ENCODE results near the gene HES2. TPM values are rescaled to one million over a fixed set of nuclear protein-coding genes. Genes with fewer than 3 reads are reported as not detected.
"Not testable (repeated sequence)": the region's sequence is repeated elsewhere in the genome, so short reads cannot be mapped to it uniquely, and the experiment has no call there.

Gene HES2
- total and polyA plus RNA-seq, 4 experiments from 2014 or later = not detected

DNA sequence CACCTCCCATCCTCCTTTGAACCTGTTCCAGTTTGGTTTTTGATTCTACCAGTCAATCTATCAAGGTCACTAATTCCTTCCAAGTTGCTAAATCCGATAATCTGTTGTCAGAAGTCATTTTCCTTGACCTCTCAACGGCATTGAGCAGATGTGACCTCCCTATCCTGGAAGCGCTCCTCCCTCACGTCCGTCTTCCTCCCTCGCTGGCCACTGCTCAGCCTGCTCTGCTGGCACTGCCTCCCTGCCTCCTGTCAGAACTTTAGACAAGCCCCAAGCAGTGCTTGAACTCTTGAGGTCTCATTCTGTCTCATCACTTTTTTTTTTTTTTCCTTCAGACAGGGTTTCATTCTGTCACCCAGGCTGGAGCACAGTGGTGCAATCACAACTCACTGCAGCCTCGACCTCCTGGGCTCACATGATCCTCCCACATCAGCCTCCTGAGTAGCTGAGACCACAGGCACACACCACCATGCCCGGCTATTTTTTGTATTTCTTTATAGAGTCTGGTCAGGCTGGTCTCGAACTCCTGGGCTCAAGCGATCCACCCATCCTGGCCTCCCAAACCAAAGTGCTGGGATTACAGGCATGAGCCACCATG is 21.8 kb downstream of the HES2 start:
- intact Hi-C loops (cut with micrococcal nuclease) = no loop called here
- no peak for DNase-seq
- H3K4me1 Mint-ChIP-seq = peaks cover 10 to 22% (median 14%) of the 10 kb centered on the region in 4 donors
- ChIA-PET CTCF (ENCODE audit: partially characterized antibody) (interaction anchor here (1.4 to 11.7 kb wide), 2 partner anchors 37 to 49 kb away, joined by 4 to 173 read pairs; no protein-coding TSS in a partner anchor), POLR2A (ENCODE audit: partially characterized antibody) (no interaction called here)
- Histone ChIP-seq H3K4me3 (ENCODE audit: low read length in 2 of 2) (no peak overlapping the region), H3K27me3 (ENCODE audit: insufficient read depth, low read length) (no peaks in the 10 kb centered on the region), H3K27ac (ENCODE audit: low read depth, low read length) (no peak overlapping the region), H3K9me3 (ENCODE audit: control insufficient read depth in 1 of 2, low read length in 2 of 2) (no peaks in the 10 kb centered on the region), H3K36me3 (ENCODE audit: insufficient read depth, low read length) (no peaks in the 10 kb centered on the region), H3K4me1 (ENCODE audit: insufficient read depth, low read length) (peaks cover 14% of the 10 kb centered on the region)
- no peaks in the 10 kb centered on the region for H3K36me3 Mint-ChIP-seq
- peaks cover under 1 to 3% of the 10 kb centered on the region in 2 donors for H3K27me3 Mint-ChIP-seq
- peak overlapping the region in 1 of 8 donors; percentile 32 for H3K4me3 Mint-ChIP-seq
- H3K27ac Mint-ChIP-seq = no peak overlapping the region
- no peaks in the 10 kb centered on the region for H3K9me3 Mint-ChIP-seq

DNA sequence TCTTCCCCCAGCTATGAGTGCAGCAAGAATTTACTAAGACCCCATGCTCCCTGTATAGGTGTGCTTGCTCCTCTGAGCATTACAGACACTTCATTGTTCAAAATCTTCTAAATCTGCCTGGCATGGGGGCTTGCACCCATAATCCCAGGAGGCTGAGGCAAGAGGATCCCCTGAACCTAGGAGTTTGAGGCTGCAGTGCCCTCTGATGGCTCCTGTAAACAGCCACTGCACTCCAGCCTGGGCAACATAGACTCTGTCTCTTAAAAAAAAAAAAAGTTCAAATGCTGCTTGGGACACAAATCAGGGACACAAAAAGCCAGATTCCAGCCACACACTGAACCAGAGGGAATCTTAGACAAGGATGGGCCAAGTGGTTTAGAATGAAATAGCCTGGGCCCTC is 22.7 kb downstream of the HES2 start:
- no peaks in the 10 kb centered on the region for H3K36me3 ChIP-seq (ENCODE audit: insufficient read depth, low read length)
- Mint-ChIP-seq H3K27ac (peak overlapping the region in 2 of 7 donors; percentile 34 to 47), H3K4me1 (peaks cover 12 to 29% (median 18%) of the 10 kb centered on the region in 4 donors), H3K9me3 (no peaks in the 10 kb centered on the region), H3K36me3 (no peaks in the 10 kb centered on the region), H3K27me3 (peaks cover 0 to 2% of the 10 kb centered on the region in 2 donors), H3K4me3 (peak overlapping the region in 2 of 8 donors; percentile 32 to 54)
- no peaks in the 10 kb centered on the region for H3K9me3 ChIP-seq (ENCODE audit: control insufficient read depth in 1 of 2, low read length in 2 of 2)
- intact Hi-C loops (cut with micrococcal nuclease) = no loop called here
- POLR2A ChIA-PET (ENCODE audit: partially characterized antibody) = no interaction called here
- H3K4me3 ChIP-seq (ENCODE audit: low read length in 2 of 2) = no peak overlapping the region
- H3K4me1 ChIP-seq (ENCODE audit: insufficient read depth, low read length) = peaks cover 21% of the 10 kb centered on the region
- CTCF ChIA-PET (ENCODE audit: partially characterized antibody) = interaction anchor here (1.0 kb wide), 2 partner anchors 8 to 38 kb away, joined by 3 read pairs; no protein-coding TSS in a partner anchor
- no peaks in the 10 kb centered on the region for H3K27me3 ChIP-seq (ENCODE audit: insufficient read depth, low read length)
- no peak for DNase-seq
- H3K27ac ChIP-seq (ENCODE audit: low read depth, low read length) = no peak overlapping the region

DNA sequence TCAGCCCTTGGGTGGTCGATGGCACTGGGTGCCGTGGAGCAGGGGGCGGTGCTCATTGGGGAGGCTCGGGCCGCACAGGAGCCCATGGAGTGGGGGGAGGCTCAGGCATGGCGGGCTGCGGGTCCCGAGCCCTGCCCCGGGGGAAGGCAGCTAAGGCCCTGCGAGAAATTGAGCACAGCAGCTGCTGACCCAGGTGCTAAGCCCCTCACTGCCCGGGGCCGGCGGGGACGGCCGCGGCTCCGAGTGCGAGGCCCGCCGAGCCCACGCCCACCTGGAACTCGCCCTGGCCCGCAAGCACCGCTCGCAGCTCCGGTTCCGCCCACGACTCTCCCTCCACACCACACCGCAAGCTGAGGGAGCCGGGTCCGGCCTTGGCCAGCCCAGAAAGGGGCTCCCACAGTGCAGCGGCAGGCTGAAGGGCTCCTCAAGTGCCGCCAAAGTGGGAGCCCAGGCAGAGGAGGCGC is 23.9 kb downstream of the HES2 start:
- intact Hi-C loops (cut with micrococcal nuclease); H3K9me3 ChIP-seq (ENCODE audit: control insufficient read depth in 1 of 2, low read length in 2 of 2); H3K27me3 Mint-ChIP-seq; H3K9me3 Mint-ChIP-seq; H3K36me3 Mint-ChIP-seq; H3K4me3 Mint-ChIP-seq; H3K27me3 ChIP-seq (ENCODE audit: insufficient read depth, low read length); H3K36me3 ChIP-seq (ENCODE audit: insufficient read depth, low read length); DNase-seq; H3K27ac ChIP-seq (ENCODE audit: low read depth, low read length); H3K4me3 ChIP-seq (ENCODE audit: low read length in 2 of 2); H3K27ac Mint-ChIP-seq: not testable (repeated sequence)
- POLR2A ChIA-PET (ENCODE audit: partially characterized antibody) = interaction anchor here (0.6 to 4.9 kb wide), 5 partner anchors 35 to 165 kb away, joined by 3 to 52 read pairs (median 17); no protein-coding TSS in a partner anchor
- CTCF ChIA-PET (ENCODE audit: partially characterized antibody) = interaction anchor here (1.0 to 5.1 kb wide), 8 partner anchors 8 to 149 kb away, joined by 3 to 27 read pairs (median 4); no protein-coding TSS in a partner anchor
- H3K4me1 ChIP-seq (ENCODE audit: insufficient read depth, low read length) = peaks cover 25% of the 10 kb centered on the region
- H3K4me1 Mint-ChIP-seq = peaks cover 12 to 29% (median 18%) of the 10 kb centered on the region in 4 donors

DNA sequence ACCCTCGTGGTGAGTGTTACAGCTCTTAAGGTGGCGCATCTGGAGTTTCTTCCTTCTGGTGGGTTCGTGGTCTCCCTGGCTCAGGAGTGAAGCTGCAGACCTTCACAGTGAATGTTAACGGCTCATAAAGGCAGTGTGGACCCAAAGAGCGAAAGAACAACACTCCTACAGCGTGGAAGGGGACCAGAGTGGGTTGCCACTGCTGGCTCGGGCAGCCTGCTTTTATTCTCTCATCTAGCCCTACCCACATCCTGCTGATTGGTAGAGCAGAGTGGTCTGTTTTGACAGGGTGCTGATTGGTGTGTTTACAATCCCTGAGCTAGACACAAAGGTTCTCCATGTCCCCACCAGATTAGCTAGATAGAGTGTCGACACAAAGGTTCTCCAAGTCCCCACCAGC is 24.6 kb downstream of the HES2 start:
- ChIA-PET POLR2A (ENCODE audit: partially characterized antibody) (interaction anchor here (0.6 to 4.9 kb wide), 5 partner anchors 34 to 164 kb away, joined by 3 to 52 read pairs (median 17); no protein-coding TSS in a partner anchor), CTCF (ENCODE audit: partially characterized antibody) (interaction anchor here (1.0 to 5.1 kb wide), 7 partner anchors 9 to 149 kb away, joined by 3 to 27 read pairs (median 5); no protein-coding TSS in a partner anchor)
- H3K4me3 Mint-ChIP-seq = peak overlapping the region; percentile 15 to 77 (median 54)
- H3K4me1 ChIP-seq (ENCODE audit: insufficient read depth, low read length) = peaks cover 25% of the 10 kb centered on the region
- H3K27me3 ChIP-seq (ENCODE audit: insufficient read depth, low read length); intact Hi-C loops (cut with micrococcal nuclease); H3K9me3 Mint-ChIP-seq; H3K27ac ChIP-seq (ENCODE audit: low read depth, low read length); H3K36me3 ChIP-seq (ENCODE audit: insufficient read depth, low read length); H3K27me3 Mint-ChIP-seq; H3K4me3 ChIP-seq (ENCODE audit: low read length in 2 of 2); H3K36me3 Mint-ChIP-seq; DNase-seq; H3K9me3 ChIP-seq (ENCODE audit: control insufficient read depth in 1 of 2, low read length in 2 of 2): not testable (repeated sequence)
- H3K4me1 Mint-ChIP-seq = peaks cover 12 to 29% (median 18%) of the 10 kb centered on the region in 4 donors
- H3K27ac Mint-ChIP-seq = peak overlapping the region; percentile 12 to 91 (median 57)

GRCh38 chr1:6393400-6394187 is 26.1 kb downstream of the HES2 start, which contains the start of gene ACOT7:
Gene ACOT7 (minus strand): TSS chr1:6393767. CDS start chr1:6393399, 368 bp downstream.
- H3K36me3 Mint-ChIP-seq = no peaks in the 10 kb centered on the region
- Histone ChIP-seq H3K4me1 (ENCODE audit: insufficient read depth, low read length) (peaks cover 25% of the 10 kb centered on the region), H3K36me3 (ENCODE audit: insufficient read depth, low read length) (no peaks in the 10 kb centered on the region), H3K27ac (ENCODE audit: low read depth, low read length) (peak within 1 kb of the TSS; percentile 67), H3K9me3 (ENCODE audit: control insufficient read depth in 1 of 2, low read length in 2 of 2) (no peaks in the 10 kb centered on the region), H3K4me3 (ENCODE audit: low read length in 2 of 2) (peak within 1 kb of the TSS in 1 of 2 donors; percentile 61), H3K27me3 (ENCODE audit: insufficient read depth, low read length) (no peaks in the 10 kb centered on the region)
- DNase-seq = peak; percentile 90 to 93 (median 91)
- H3K4me3 Mint-ChIP-seq = peak within 1 kb of the TSS; percentile 86 to 94 (median 90)
- H3K9me3 Mint-ChIP-seq = no peaks in the 10 kb centered on the region
- ChIA-PET POLR2A (ENCODE audit: partially characterized antibody) (interaction anchor here (0.7 to 4.9 kb wide), 14 partner anchors 10 to 391 kb away, joined by 3 to 52 read pairs (median 4); partner anchors contain the start of genes ICMT, RPL22, TNFRSF25 and ZBTB48), CTCF (ENCODE audit: partially characterized antibody) (interaction anchor here (1.0 to 5.1 kb wide), 7 partner anchors 10 to 147 kb away, joined by 3 to 27 read pairs (median 5); no protein-coding TSS in a partner anchor)
- intact Hi-C loops (cut with micrococcal nuclease) = loop anchor here (1.0 to 5.0 kb wide), 6 partner anchors 28 to 401 kb away; partner anchors contain the start of genes ICMT, NPHP4 and RPL22
- H3K27me3 Mint-ChIP-seq = no peaks in the 10 kb centered on the region
- peak within 1 kb of the TSS; percentile 91 to 97 (median 94) for H3K27ac Mint-ChIP-seq
- peaks cover 12 to 29% (median 18%) of the 10 kb centered on the region in 4 donors for H3K4me1 Mint-ChIP-seq

GRCh38 chr1:6392809-6393399 is 26.8 kb downstream of the HES2 start:
- H3K9me3 Mint-ChIP-seq = no peaks in the 10 kb centered on the region
- peak overlapping the region; percentile 79 to 94 (median 86) for H3K4me3 Mint-ChIP-seq
- H3K27ac Mint-ChIP-seq = peak overlapping the region; percentile 53 to 91 (median 85)
- no peak for DNase-seq
- ChIA-PET CTCF (ENCODE audit: partially characterized antibody) (interaction anchor here (0.8 to 5.1 kb wide), 4 partner anchors 11 to 97 kb away, joined by 3 to 27 read pairs (median 16); no protein-coding TSS in a partner anchor), POLR2A (ENCODE audit: partially characterized antibody) (interaction anchor here (0.7 to 4.9 kb wide), 12 partner anchors 10 to 392 kb away, joined by 3 to 52 read pairs (median 4); partner anchors contain the start of genes ICMT, TNFRSF25 and ZBTB48)
- intact Hi-C loops (cut with micrococcal nuclease) = loop anchor here (1.0 to 5.0 kb wide), 6 partner anchors 28 to 401 kb away; partner anchors contain the start of genes ICMT, NPHP4 and RPL22
- H3K4me1 ChIP-seq (ENCODE audit: insufficient read depth, low read length) = peaks cover 25% of the 10 kb centered on the region
- H3K36me3 Mint-ChIP-seq = no peaks in the 10 kb centered on the region
- no peaks in the 10 kb centered on the region for H3K27me3 ChIP-seq (ENCODE audit: insufficient read depth, low read length)
- H3K36me3 ChIP-seq (ENCODE audit: insufficient read depth, low read length) = no peaks in the 10 kb centered on the region
- peak overlapping the region; percentile 67 for H3K27ac ChIP-seq (ENCODE audit: low read depth, low read length)
- H3K4me1 Mint-ChIP-seq = peaks cover 12 to 29% (median 18%) of the 10 kb centered on the region in 4 donors
- H3K9me3 ChIP-seq (ENCODE audit: control insufficient read depth in 1 of 2, low read length in 2 of 2) = no peaks in the 10 kb centered on the region
- H3K4me3 ChIP-seq (ENCODE audit: low read length in 2 of 2) = peak overlapping the region in 1 of 2 donors; percentile 40
- no peaks in the 10 kb centered on the region for H3K27me3 Mint-ChIP-seq

All from CD4-positive, alpha-beta memory T cell (primary cell).